Lower lobe of right lung (tissue), 2 donors: ENCODE results near the gene DHCR24. TPM values are rescaled to one million over a fixed set of nuclear protein-coding genes. Genes with fewer than 3 reads are reported as not detected.

Experiments used
- ATAC-seq, 2 donors: fragments of 200-7000 bp; cut with Tn5 transposase; one replicate each; pipeline ENCODE4 v1.9.1; 2020 to 2022; ENCODE audit warnings: mild to moderate bottlenecking in 2 of 2, moderate library complexity in 2 of 2
- DNase-seq: peaks from one replicate; pipeline ENCODE4 v3.0.0-alpha.2; 2020
- H3K27ac ChIP-seq: fragments of 200-600 bp; one replicate; pipeline ENCODE4 v1.8.0; 2022
- H3K27me3 ChIP-seq: fragments of 200-600 bp; one replicate; pipeline ENCODE4 v1.8.0; 2022; ENCODE audit warnings: low read depth
- H3K36me3 ChIP-seq: fragments of 200-600 bp; one replicate; pipeline ENCODE4 v1.8.0; 2022; ENCODE audit warnings: mild to moderate bottlenecking
- H3K4me1 ChIP-seq: fragments of 200-600 bp; one replicate; pipeline ENCODE4 v1.8.0; 2022
- H3K4me3 ChIP-seq: fragments of 200-600 bp; one replicate; pipeline ENCODE4 v1.8.0; 2022; ENCODE audit warnings: mild to moderate bottlenecking
- H3K9me3 ChIP-seq: fragments of 200-600 bp; one replicate; pipeline ENCODE4 v1.8.0; 2022
- intact Hi-C: fragments of 100-400 bp; cut with DNase I; formaldehyde crosslinking; loops from one replicate; pipeline ENCODE4 v1.11.0; 2022
- total RNA-seq: library from RNA; stranded (reverse); fragmentation: NEBNext Ultra II Directional; extraction: Animal tissue kit (Norgen Biotek cat#: 25700); gene quantifications from one replicate; pipeline ENCODE4 v1.2.1, GENCODE V29; 2021
- TF ChIP-seq, protein P1 (sequence below): fragments of 200-600 bp; IDR thresholded peaks from one replicate; pipeline ENCODE4 v1.8.0; 2022; ENCODE audit warnings: antibody characterized with exemption, mild to moderate bottlenecking
- donor health status: DM: no; HTN: yes; CAD: no; lungs with severe emphysema.

The DHCR24 gene
- total RNA-seq, 1 donor from 2014 or later: 674 TPM

DNA sequence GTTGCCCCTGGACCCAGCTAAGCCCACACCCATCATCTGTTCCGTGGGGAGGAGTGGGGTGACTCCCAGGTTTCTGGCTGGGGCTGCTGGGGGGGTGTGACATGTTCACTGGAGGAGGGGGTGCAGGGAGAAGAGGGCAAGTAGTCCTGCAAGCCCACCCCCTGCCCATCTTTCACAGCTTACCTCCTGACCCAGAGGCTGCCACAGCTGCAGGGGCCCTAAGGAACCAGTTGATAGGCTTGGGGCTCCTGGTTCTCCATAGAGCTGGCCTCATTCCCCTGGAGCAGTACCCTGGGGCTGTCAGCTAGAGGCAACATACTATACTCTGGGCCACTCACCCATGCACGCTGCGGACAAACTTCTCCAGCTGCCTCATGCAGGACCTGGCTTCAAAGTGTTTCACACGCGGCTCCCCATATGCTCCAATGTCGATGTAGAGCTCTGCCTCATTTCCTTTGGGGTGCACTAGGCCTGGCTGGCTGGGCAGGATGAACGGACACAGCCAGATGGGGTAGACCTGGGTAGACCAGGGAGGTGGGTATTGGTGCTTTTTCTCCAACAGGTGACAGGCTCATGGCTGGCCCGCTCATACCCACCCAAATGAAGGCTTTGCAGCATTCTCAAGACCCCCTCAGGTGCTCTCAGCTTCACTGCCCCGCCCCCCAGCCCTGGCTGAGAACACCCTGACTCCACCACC, 33.8 kb downstream of the DHCR24 start:
- no peak for DNase-seq
- H3K36me3 ChIP-seq: peaks cover 62% of the 10 kb centered on the region
- TF ChIP-seq, protein P1, sequence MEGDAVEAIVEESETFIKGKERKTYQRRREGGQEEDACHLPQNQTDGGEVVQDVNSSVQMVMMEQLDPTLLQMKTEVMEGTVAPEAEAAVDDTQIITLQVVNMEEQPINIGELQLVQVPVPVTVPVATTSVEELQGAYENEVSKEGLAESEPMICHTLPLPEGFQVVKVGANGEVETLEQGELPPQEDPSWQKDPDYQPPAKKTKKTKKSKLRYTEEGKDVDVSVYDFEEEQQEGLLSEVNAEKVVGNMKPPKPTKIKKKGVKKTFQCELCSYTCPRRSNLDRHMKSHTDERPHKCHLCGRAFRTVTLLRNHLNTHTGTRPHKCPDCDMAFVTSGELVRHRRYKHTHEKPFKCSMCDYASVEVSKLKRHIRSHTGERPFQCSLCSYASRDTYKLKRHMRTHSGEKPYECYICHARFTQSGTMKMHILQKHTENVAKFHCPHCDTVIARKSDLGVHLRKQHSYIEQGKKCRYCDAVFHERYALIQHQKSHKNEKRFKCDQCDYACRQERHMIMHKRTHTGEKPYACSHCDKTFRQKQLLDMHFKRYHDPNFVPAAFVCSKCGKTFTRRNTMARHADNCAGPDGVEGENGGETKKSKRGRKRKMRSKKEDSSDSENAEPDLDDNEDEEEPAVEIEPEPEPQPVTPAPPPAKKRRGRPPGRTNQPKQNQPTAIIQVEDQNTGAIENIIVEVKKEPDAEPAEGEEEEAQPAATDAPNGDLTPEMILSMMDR: no peak
- H3K4me3 ChIP-seq: no peak overlapping the region
- no peaks in the 10 kb centered on the region for H3K4me1 ChIP-seq
- intact Hi-C loops: no loop called here
- H3K9me3 ChIP-seq: no peaks in the 10 kb centered on the region
- ATAC-seq: no peak
- no peak overlapping the region for H3K27ac ChIP-seq
- H3K27me3 ChIP-seq: no peaks in the 10 kb centered on the region

GRCh38 chr1:54851936-54852524, 35.0 kb downstream of the DHCR24 start:
- peaks cover 57% of the 10 kb centered on the region for H3K36me3 ChIP-seq
- H3K4me1 ChIP-seq: no peaks in the 10 kb centered on the region
- intact Hi-C loops: no loop called here
- TF ChIP-seq, protein P1: no peak
- H3K27me3 ChIP-seq: no peaks in the 10 kb centered on the region
- ATAC-seq (no peak), DNase-seq (no peak)
- no peaks in the 10 kb centered on the region for H3K9me3 ChIP-seq
- no peak overlapping the region for H3K27ac ChIP-seq
- no peak overlapping the region for H3K4me3 ChIP-seq

GRCh38 chr1:54851406-54851805, 35.6 kb downstream of the DHCR24 start:
- TF ChIP-seq, protein P1: no peak
- intact Hi-C loops: no loop called here
- H3K9me3 ChIP-seq: no peaks in the 10 kb centered on the region
- ATAC-seq (no peak), DNase-seq (no peak)
- peaks cover 57% of the 10 kb centered on the region for H3K36me3 ChIP-seq
- H3K27me3 ChIP-seq: no peaks in the 10 kb centered on the region
- H3K4me1 ChIP-seq: no peaks in the 10 kb centered on the region
- no peak overlapping the region for H3K4me3 ChIP-seq
- peak overlapping the region; percentile 41 for H3K27ac ChIP-seq

- H3K4me3 ChIP-seq: no peak overlapping the region
- intact Hi-C loops: no loop called here
- H3K36me3 ChIP-seq: peaks cover 57% of the 10 kb centered on the region
- H3K4me1 ChIP-seq: no peaks in the 10 kb centered on the region
- TF ChIP-seq, protein P1: no peak
- no peaks in the 10 kb centered on the region for H3K9me3 ChIP-seq
- H3K27me3 ChIP-seq: no peaks in the 10 kb centered on the region
- DNase-seq: no peak
- H3K27ac ChIP-seq: no peak overlapping the region
- ATAC-seq: no peak
Measured at GRCh38 chr1:54850737-54851136, 36.3 kb downstream of the DHCR24 start.

DNA sequence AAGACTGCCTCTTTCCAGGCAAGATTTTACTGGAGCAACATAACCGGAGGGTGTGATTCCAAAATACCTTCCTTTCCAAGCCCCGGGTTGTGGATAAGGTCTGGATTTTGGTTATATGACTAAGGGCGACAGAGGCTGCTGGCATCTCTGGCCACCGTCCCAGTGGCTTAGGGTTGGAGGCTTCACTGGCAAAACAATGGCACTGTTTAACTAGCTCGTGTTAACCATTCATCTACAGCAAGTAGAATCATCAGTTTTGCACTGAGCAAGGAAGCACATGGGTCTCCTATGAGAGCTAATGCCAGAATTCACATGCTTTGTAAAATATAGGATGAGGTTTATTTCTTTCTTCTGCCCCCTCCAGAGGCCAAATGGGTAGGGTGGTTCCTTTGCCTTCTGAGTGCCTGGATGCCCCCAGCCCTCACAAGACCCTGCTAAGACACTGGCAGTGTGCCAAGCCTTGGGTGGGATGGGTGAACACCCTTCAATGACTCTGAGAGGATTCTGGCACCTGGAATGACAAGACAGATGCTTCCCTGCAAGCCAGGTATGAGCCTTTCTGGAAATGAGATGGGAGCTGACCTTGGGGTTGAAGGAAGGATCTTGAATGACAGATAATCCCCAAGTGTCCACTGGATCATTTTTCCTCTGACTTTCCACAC, 36.8 kb downstream of the DHCR24 start:
- no peaks in the 10 kb centered on the region for H3K27me3 ChIP-seq
- intact Hi-C loops: no loop called here
- no peak overlapping the region for H3K27ac ChIP-seq
- peaks cover 57% of the 10 kb centered on the region for H3K36me3 ChIP-seq
- TF ChIP-seq, protein P1: no peak
- H3K4me3 ChIP-seq: no peak overlapping the region
- DNase-seq: no peak
- H3K9me3 ChIP-seq: no peaks in the 10 kb centered on the region
- ATAC-seq: no peak
- no peaks in the 10 kb centered on the region for H3K4me1 ChIP-seq
